Measurements from ENCODE around the gene LPA. TPM values are rescaled to one million over a fixed set of nuclear protein-coding genes. Genes with fewer than 3 reads are reported as not detected.
"Not testable (repeated sequence)": the region's sequence is repeated elsewhere in the genome, so short reads cannot be mapped to it uniquely, and the experiment has no call there.

Gene LPA
- polyA plus RNA-seq, 2 donors, result 0.01 to 0.08 TPM

DNA sequence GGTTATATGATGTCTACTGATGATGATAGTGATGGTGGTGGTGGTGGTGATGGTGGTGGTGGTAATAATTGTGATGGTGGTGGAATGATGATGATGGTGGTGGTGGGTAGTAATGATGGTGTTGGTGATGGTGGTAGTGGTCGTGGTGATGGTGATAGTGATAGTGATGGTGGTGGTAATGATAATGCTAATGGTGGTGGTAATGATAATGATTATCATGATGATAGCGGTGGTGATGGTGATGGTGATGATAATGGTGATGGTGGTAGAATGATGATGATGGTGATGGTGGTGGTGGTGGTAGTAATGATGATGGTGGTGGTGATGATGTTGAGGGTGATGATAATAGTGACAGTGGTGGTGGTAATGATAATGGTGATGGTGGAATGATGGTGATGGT, 4.5 kb upstream of the LPA start:
- H3K36me3 ChIP-seq (ENCODE audit: control insufficient read depth in 2 of 2, insufficient read depth in 2 of 2, low read length in 1 of 2), result no peaks in the 10 kb centered on the region
- H3K9me3 ChIP-seq (ENCODE audit: control insufficient read depth in 2 of 2, insufficient read depth in 1 of 2, low read depth in 1 of 2, low read length in 1 of 2), result no peaks in the 10 kb centered on the region
- H3K4me1 ChIP-seq (ENCODE audit: control insufficient read depth in 2 of 2, insufficient read depth in 2 of 2, low read length in 1 of 2), result peaks cover 0 to 2% of the 10 kb centered on the region in 2 donors
- H3K4me3 ChIP-seq (ENCODE audit: low read depth in 1 of 2, low read length in 2 of 2), result no peak overlapping the region
- WGBS, 2 donors, result 74 to 79% methylated on average over 2 of the region's 2 CpGs
- H3K27me3 ChIP-seq (ENCODE audit: control insufficient read depth in 1 of 2, insufficient read depth in 2 of 2, low read length in 2 of 2), result no peaks in the 10 kb centered on the region
- H3K27ac ChIP-seq (ENCODE audit: low read depth in 2 of 2, low read length in 1 of 2), result no peak overlapping the region

DNA sequence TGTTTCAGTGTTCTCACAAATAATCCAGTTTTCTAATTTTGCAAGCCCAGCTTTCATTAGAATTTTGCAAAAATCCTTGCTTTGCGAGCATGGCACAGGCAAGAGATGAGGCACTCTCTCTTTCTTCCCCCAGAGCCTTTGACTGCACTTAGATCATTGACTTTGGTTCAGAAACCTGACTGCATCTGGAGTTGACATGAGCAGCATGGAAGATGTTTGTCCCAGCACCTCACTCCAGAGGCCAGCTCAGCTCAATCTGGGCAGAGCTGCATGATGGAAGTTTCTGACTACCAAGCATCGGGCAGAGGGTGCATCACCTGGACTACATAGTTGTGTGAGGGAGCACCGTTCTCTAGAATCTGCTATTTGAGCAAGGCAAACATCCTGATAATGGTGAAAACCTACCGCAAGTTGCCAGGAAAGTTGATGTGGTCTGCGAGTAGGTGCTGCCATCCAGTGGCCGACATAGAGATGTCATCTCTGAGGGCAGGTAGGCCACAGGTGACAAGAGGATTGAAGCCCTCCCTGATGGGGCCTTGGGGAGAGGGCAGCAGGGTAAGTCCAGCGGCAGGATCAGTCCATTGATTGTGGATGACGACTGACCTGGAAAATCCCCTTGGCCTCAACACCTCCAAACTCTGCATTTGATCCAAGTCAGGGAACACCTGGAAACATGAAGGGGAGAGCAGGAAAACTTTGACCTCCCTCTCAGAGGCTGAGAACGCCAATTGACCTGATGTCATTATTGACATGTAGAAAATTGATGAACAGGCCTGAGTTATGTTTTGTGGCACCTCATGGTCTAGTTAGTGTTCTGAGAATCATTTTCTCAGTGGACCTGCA, 3.8 kb upstream of the LPA start:
- Histone ChIP-seq H3K4me3 (ENCODE audit: low read depth in 1 of 2, low read length in 2 of 2) (no peak overlapping the region), H3K9me3 (ENCODE audit: control insufficient read depth in 2 of 2, insufficient read depth in 1 of 2, low read depth in 1 of 2, low read length in 1 of 2) (no peaks in the 10 kb centered on the region), H3K36me3 (ENCODE audit: control insufficient read depth in 2 of 2, insufficient read depth in 2 of 2, low read length in 1 of 2) (no peaks in the 10 kb centered on the region), H3K27ac (ENCODE audit: low read depth in 2 of 2, low read length in 1 of 2) (no peak overlapping the region), H3K27me3 (ENCODE audit: control insufficient read depth in 1 of 2, insufficient read depth in 2 of 2, low read length in 2 of 2) (no peaks in the 10 kb centered on the region), H3K4me1 (ENCODE audit: control insufficient read depth in 2 of 2, insufficient read depth in 2 of 2, low read length in 1 of 2) (peaks cover 0 to 2% of the 10 kb centered on the region in 2 donors)
- 24 to 40% methylated on average over 9 of the region's 9 CpGs for WGBS, 2 donors

DNA sequence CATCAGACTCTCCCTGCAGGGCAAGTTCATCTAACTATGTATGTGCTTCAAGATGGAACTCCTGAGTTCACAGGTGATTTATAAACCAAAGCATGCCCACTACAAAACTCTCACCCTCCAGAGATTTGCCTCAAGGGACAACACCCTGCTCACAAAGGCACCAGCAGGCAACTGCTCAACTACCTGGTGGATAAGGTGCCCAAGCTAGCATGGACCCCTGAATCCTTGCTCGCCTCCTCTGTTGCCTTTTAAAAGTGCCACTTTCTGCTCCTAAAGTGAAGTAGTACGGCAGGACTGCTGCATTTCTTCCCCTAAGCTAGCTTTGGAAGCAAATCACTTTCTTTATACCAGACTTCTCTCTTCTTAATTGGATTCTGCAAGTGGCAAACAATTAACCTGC, 1.2 kb downstream of the LPA start:
- Histone ChIP-seq H3K4me1 (ENCODE audit: control insufficient read depth in 2 of 2, insufficient read depth in 2 of 2, low read length in 1 of 2) (no peaks in the 10 kb centered on the region), H3K27me3 (ENCODE audit: control insufficient read depth in 1 of 2, insufficient read depth in 2 of 2, low read length in 2 of 2) (peaks cover 0 to 2% of the 10 kb centered on the region in 2 donors), H3K4me3 (ENCODE audit: low read depth in 1 of 2, low read length in 2 of 2) (no peak overlapping the region), H3K36me3 (ENCODE audit: control insufficient read depth in 2 of 2, insufficient read depth in 2 of 2, low read length in 1 of 2) (no peaks in the 10 kb centered on the region), H3K9me3 (ENCODE audit: control insufficient read depth in 2 of 2, insufficient read depth in 1 of 2, low read depth in 1 of 2, low read length in 1 of 2) (peaks cover 0 to 5% of the 10 kb centered on the region in 2 donors), H3K27ac (ENCODE audit: low read depth in 2 of 2, low read length in 1 of 2) (no peak overlapping the region)
- WGBS, 2 donors, result 70 to 73% methylated on average over 2 of the region's 2 CpGs

DNA sequence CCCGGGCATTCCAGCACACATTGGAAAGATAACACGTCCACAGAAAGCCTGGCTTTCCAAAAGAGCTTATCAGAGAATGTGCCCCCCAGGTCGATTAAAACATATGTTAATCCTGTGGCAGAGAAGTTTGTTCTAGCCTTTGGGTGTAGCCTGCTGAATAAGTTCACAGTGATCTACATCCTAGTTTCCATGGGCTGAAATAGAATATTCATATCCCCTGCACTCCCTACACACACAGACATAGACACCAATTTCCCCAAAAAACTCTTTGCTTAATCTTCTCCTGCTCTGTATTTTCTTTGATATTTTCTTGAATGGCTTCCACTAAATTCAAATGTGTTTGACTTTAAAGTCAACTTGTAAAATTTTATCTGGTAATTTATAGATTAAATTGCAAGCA, 1.6 kb downstream of the LPA start:
- H3K27ac ChIP-seq (ENCODE audit: low read depth in 2 of 2, low read length in 1 of 2), result no peak overlapping the region
- H3K27me3 ChIP-seq (ENCODE audit: control insufficient read depth in 1 of 2, insufficient read depth in 2 of 2, low read length in 2 of 2), result peaks cover 0 to 2% of the 10 kb centered on the region in 2 donors
- 34 to 36% methylated on average over 3 of the region's 3 CpGs for WGBS, 2 donors
- no peaks in the 10 kb centered on the region for H3K4me1 ChIP-seq (ENCODE audit: control insufficient read depth in 2 of 2, insufficient read depth in 2 of 2, low read length in 1 of 2)
- peaks cover 0 to 6% of the 10 kb centered on the region in 2 donors for H3K9me3 ChIP-seq (ENCODE audit: control insufficient read depth in 2 of 2, insufficient read depth in 1 of 2, low read depth in 1 of 2, low read length in 1 of 2)
- H3K36me3 ChIP-seq (ENCODE audit: control insufficient read depth in 2 of 2, insufficient read depth in 2 of 2, low read length in 1 of 2), result no peaks in the 10 kb centered on the region
- H3K4me3 ChIP-seq (ENCODE audit: low read depth in 1 of 2, low read length in 2 of 2), result no peak overlapping the region

DNA sequence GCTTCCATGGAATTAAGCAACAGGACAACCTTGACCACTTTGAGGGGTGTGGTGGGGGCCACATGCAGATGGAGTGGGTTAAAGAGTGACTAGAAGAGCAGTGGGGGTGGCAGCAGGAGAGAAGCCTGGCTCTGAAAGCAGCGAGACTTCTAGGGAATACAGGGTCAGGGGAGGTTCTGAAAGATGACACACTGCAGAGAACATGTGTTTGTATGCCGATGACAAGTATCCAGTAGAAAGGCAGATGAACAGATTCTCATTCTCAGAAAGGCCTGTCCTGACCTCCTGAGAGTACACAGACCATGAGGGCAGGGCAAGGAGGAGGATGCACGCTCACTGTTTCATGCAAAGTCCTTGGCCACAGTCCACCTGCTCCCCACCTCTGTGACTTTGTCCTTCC, 2.9 kb downstream of the LPA start:
- no peak overlapping the region for H3K4me3 ChIP-seq (ENCODE audit: low read depth in 1 of 2, low read length in 2 of 2)
- H3K9me3 ChIP-seq (ENCODE audit: control insufficient read depth in 2 of 2, insufficient read depth in 1 of 2, low read depth in 1 of 2, low read length in 1 of 2), result peaks cover 0 to 6% of the 10 kb centered on the region in 2 donors
- H3K36me3 ChIP-seq (ENCODE audit: control insufficient read depth in 2 of 2, insufficient read depth in 2 of 2, low read length in 1 of 2), result no peaks in the 10 kb centered on the region
- no peaks in the 10 kb centered on the region for H3K4me1 ChIP-seq (ENCODE audit: control insufficient read depth in 2 of 2, insufficient read depth in 2 of 2, low read length in 1 of 2)
- H3K27ac ChIP-seq (ENCODE audit: low read depth in 2 of 2, low read length in 1 of 2), result no peak overlapping the region
- 59 to 76% methylated on average over 3 of the region's 3 CpGs for WGBS, 2 donors
- peaks cover 0 to 2% of the 10 kb centered on the region in 2 donors for H3K27me3 ChIP-seq (ENCODE audit: control insufficient read depth in 1 of 2, insufficient read depth in 2 of 2, low read length in 2 of 2)

DNA sequence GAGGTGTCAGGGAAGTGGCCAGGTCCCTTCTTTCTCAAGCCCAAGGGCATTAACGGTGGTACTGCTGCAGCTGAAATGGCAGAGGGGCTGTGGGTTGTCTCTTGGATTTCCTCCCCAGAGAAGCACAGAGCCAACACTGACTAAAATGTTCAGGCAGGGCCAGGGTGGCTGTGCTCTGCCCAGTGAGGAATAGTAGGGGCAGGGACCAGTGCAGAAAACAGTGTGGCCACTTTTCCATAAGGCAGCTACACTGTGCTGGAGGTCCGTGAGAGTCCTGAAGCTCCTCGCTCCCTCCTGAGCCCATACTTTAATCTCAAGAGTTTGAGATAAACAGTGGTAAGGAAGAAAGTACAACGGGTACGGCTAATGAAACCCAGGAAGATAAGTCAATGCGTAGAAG, 4.5 kb downstream of the LPA start:
- Histone ChIP-seq H3K4me1 (ENCODE audit: control insufficient read depth in 2 of 2, insufficient read depth in 2 of 2, low read length in 1 of 2) (no peaks in the 10 kb centered on the region), H3K36me3 (ENCODE audit: control insufficient read depth in 2 of 2, insufficient read depth in 2 of 2, low read length in 1 of 2) (no peaks in the 10 kb centered on the region), H3K27ac (ENCODE audit: low read depth in 2 of 2, low read length in 1 of 2) (no peak overlapping the region), H3K9me3 (ENCODE audit: control insufficient read depth in 2 of 2, insufficient read depth in 1 of 2, low read depth in 1 of 2, low read length in 1 of 2) (peaks cover 0 to 6% of the 10 kb centered on the region in 2 donors), H3K27me3 (ENCODE audit: control insufficient read depth in 1 of 2, insufficient read depth in 2 of 2, low read length in 2 of 2) (peaks cover 0 to 2% of the 10 kb centered on the region in 2 donors), H3K4me3 (ENCODE audit: low read depth in 1 of 2, low read length in 2 of 2) (no peak overlapping the region)
- WGBS, 2 donors, result 88 to 89% methylated on average over 6 of the region's 6 CpGs

DNA sequence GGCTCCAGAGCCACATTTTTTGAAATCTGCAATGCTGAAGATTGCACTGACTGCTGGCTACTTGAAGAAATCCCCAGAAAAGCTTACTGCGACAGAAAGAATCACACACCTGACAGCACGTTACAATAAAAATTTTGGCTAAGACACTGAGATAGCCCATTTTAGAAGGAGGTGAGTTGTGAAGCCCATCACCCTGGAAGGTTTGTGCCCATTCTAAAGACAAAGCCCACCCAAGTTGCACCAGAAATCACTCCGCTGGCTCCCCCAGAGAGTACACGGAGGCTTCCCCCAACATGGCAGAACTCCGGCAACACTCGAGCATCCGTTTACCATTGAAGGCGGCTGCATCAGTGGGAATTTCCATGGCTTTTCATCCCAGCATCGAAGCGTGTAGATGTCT, 29.4 kb downstream of the LPA start:
- no peak overlapping the region for H3K27ac ChIP-seq (ENCODE audit: low read depth in 2 of 2, low read length in 1 of 2)
- H3K4me3 ChIP-seq (ENCODE audit: low read depth in 1 of 2, low read length in 2 of 2), result no peak overlapping the region
- H3K27me3 ChIP-seq (ENCODE audit: control insufficient read depth in 1 of 2, insufficient read depth in 2 of 2, low read length in 2 of 2), result no peaks in the 10 kb centered on the region
- no peaks in the 10 kb centered on the region for H3K4me1 ChIP-seq (ENCODE audit: control insufficient read depth in 2 of 2, insufficient read depth in 2 of 2, low read length in 1 of 2)
- H3K36me3 ChIP-seq (ENCODE audit: control insufficient read depth in 2 of 2, insufficient read depth in 2 of 2, low read length in 1 of 2), result no peaks in the 10 kb centered on the region
- H3K9me3 ChIP-seq (ENCODE audit: control insufficient read depth in 2 of 2, insufficient read depth in 1 of 2, low read depth in 1 of 2, low read length in 1 of 2), result no peaks in the 10 kb centered on the region
- 91 to 92% methylated on average over 10 of the region's 10 CpGs for WGBS, 2 donors

DNA sequence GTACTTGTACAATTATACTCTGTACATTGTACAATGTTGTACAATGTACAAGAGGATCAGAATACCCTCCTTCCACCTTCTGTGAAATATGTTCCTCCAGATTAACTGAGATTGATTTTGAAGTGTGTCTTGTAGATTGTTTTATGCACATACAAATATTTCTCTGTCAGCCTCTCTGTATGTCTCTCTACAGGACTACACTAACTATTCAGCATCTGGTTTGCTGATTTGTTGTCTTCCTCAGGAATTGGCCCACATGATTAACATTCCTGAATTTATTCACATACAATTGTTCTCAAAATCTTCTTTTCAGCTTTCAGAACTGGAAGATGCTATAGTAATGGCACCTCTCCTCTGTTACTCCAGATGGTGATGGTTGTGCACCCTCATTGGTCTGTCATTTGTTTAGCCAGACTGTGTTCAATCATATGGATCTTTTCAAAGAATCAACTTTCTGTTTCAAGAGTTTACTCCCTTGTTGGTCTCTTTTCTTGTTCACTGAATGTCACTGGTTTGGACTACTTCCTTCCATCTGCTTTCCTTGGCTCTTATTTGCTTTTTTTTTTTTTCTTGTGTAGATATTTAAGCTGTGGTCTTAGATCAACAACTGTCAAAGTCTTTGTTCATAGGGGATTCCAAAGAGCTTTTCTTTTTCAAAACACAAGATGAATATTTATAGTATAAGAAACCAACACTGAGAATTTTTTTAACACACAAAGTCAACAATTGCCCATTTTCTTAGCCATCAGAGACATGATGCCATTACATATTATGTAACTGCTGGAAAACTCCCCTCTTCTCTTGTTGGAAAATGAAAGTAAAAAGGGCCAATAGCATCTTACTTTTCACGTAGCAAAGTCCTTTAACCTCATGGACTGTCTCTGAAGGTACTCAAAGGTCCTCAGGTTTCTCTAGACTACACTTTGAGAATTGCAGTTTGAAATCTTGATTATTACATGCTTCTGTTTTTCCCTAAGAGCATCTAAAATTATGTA, 67.9 kb downstream of the LPA start:
- no peaks in the 10 kb centered on the region for H3K4me1 ChIP-seq (ENCODE audit: control insufficient read depth in 2 of 2, insufficient read depth in 2 of 2, low read length in 1 of 2)
- no peaks in the 10 kb centered on the region for H3K27me3 ChIP-seq (ENCODE audit: control insufficient read depth in 1 of 2, insufficient read depth in 2 of 2, low read length in 2 of 2)
- H3K27ac ChIP-seq (ENCODE audit: low read depth in 2 of 2, low read length in 1 of 2), result no peak overlapping the region
- no peaks in the 10 kb centered on the region for H3K9me3 ChIP-seq (ENCODE audit: control insufficient read depth in 2 of 2, insufficient read depth in 1 of 2, low read depth in 1 of 2, low read length in 1 of 2)
- no peak overlapping the region for H3K4me3 ChIP-seq (ENCODE audit: low read depth in 1 of 2, low read length in 2 of 2)
- no peaks in the 10 kb centered on the region for H3K36me3 ChIP-seq (ENCODE audit: control insufficient read depth in 2 of 2, insufficient read depth in 2 of 2, low read length in 1 of 2)
- WGBS, 2 donors, result 34 to 41% methylated on average over 1 of the region's 1 CpG

DNA sequence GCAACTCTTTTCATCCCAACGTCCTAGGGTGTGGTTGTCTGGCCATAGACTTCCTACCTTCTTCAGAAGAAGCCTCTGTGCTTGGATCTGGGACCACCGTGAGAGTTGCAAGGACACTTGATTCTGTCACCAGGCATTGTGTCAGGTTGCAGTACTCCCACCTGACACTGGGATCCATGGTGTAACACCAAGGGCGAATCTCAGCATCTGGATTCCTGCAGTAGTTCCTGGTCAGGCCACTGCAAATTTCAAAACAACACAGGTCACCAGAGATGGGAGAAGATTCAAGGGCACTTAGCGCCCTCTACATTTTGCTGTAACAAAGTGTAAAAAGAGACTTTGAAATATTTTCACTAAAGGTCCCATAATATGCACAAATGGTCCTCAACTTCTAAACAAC, 68.8 kb downstream of the LPA start:
- H3K36me3 ChIP-seq (ENCODE audit: control insufficient read depth in 2 of 2, insufficient read depth in 2 of 2, low read length in 1 of 2); H3K27me3 ChIP-seq (ENCODE audit: control insufficient read depth in 1 of 2, insufficient read depth in 2 of 2, low read length in 2 of 2); H3K9me3 ChIP-seq (ENCODE audit: control insufficient read depth in 2 of 2, insufficient read depth in 1 of 2, low read depth in 1 of 2, low read length in 1 of 2); H3K27ac ChIP-seq (ENCODE audit: low read depth in 2 of 2, low read length in 1 of 2); H3K4me1 ChIP-seq (ENCODE audit: control insufficient read depth in 2 of 2, insufficient read depth in 2 of 2, low read length in 1 of 2); H3K4me3 ChIP-seq (ENCODE audit: low read depth in 1 of 2, low read length in 2 of 2): not testable (repeated sequence)
- WGBS, 2 donors, result 58 to 62% methylated on average over 4 of the region's 4 CpGs

Measured in esophagus (tissue), 2 donors.